HG03045 (cell line): ENCODE data around the gene MINK1.
"Not testable (repeated sequence)": the region's sequence is repeated elsewhere in the genome, so short reads cannot be mapped to it uniquely, and the experiment has no call there.

Experiments used
- ATAC-seq: cut with Tn5 transposase; IDR thresholded peaks from one replicate; pipeline ENCODE4 v1.9.1; 2021; ENCODE audit warnings: mild to moderate bottlenecking, moderate library complexity; ENCODE audit not compliant: unreplicated experiment

The MINK1 gene

GRCh38 chr17:4867535-4867934 is 34.4 kb downstream of the MINK1 start:
- not testable (repeated sequence) for ATAC-seq

GRCh38 chr17:4869058-4869998 is 36.2 kb downstream of the MINK1 start:
- not testable (repeated sequence) for ATAC-seq

- no peak for ATAC-seq
Observed at GRCh38 chr17:4870855-4871254, 37.7 kb downstream of the MINK1 start.

- no peak for ATAC-seq
Observed at GRCh38 chr17:4872786-4873185, 39.6 kb downstream of the MINK1 start.

- no peak for ATAC-seq
Observed at GRCh38 chr17:4877089-4877488, 43.9 kb downstream of the MINK1 start.

- ATAC-seq: no peak
Observed at GRCh38 chr17:4879601-4880000, 46.5 kb downstream of the MINK1 start.

- ATAC-seq: no peak
Observed at GRCh38 chr17:4880857-4881256, 47.7 kb downstream of the MINK1 start.

- ATAC-seq: no peak
Observed at GRCh38 chr17:4881761-4882555, 48.8 kb downstream of the MINK1 start.

GRCh38 chr17:4884489-4884888 is 51.3 kb downstream of the MINK1 start:
- no peak for ATAC-seq

- no peak for ATAC-seq
Observed at GRCh38 chr17:4886830-4887229, 53.7 kb downstream of the MINK1 start.

GRCh38 chr17:4887581-4887980 is 54.4 kb downstream of the MINK1 start:
- no peak for ATAC-seq

- no peak for ATAC-seq
Observed at GRCh38 chr17:4891411-4892410, 58.6 kb downstream of the MINK1 start.

GRCh38 chr17:4892499-4893221 is 59.5 kb downstream of the MINK1 start:
- ATAC-seq: no peak

GRCh38 chr17:4893272-4893671 is 60.1 kb downstream of the MINK1 start:
- ATAC-seq: no peak

GRCh38 chr17:4893721-4894560 is 60.8 kb downstream of the MINK1 start:
- ATAC-seq: no peak

- no peak for ATAC-seq
Observed at GRCh38 chr17:4895121-4895520, 62.0 kb downstream of the MINK1 start.

GRCh38 chr17:4895657-4896331 is 62.7 kb downstream of the MINK1 start:
- no peak for ATAC-seq
